GM10266 (cell line): ENCODE measurements around the gene PLEKHG3.
"Not testable (repeated sequence)": the region's sequence is repeated elsewhere in the genome, so short reads cannot be mapped to it uniquely, and the experiment has no call there.

Source experiments
- DNase-seq: peaks from one replicate; pipeline ENCODE4 v3.0.0; 2012; ENCODE audit errors: extremely low spot score
- CTCF ChIP-seq: IDR thresholded peaks from 2 replicates; pipeline ENCODE4 v1.5.1; 2012; ENCODE audit warnings: mild to moderate bottlenecking, low read depth; ENCODE audit not compliant: control insufficient read depth, insufficient read depth; ENCODE audit errors: missing control alignments

The PLEKHG3 gene

DNA sequence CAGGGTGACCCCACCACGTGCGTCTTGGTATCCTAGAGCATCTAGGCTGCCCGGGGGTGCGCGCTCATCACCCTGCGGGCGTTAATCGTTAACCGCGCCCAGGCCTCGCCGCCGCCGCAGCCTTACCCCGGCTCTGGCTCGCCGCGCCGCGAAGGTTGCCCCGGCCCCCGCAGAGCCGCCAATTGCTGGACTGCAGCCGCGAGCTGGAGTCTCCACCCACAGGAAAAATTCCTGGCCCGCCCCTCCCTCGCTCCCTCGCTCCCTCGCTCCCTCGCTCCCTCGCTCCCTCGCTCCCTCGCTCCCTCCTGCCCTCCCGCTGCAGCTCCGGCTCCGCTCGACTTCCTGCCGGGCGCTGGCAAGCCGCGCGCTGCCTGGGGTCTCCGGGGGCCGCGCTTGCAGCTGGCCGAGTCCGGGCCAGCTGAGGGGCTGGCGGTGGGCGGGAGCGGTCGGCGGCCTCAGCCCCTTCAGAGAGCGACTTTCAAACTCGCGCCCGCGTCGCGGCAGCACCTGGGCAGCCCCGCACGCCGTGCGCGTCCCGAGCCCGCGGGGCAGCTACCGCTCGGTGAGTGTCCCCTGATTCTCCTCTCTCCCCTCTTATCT lies at the start of gene PLEKHG3:
Gene PLEKHG3 (plus strand): TSS at position 282 of the 600 bp plus-strand sequence. CDS start 23,208 bp downstream, outside the sequence.
- DNase-seq = no peak
- no peak for TF ChIP-seq CTCF

DNA sequence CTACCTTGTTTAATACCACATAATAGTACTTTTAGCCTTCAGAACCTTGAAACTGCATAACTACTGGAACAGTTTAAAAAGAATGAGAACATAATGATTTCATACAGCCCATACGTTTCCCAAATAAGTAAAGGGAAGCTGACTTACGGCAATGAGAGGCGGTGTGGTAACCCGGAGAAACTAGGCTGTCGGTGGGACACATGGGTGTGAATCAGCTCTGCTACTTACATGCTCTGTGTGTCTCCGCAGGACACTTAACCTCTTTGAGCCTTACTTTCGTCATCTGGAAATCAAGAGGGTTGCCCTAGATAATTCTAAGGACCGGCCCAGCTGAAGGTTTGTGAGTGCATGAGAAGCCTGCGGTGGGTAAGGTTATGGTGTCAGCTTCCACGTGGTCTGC lies 49.3 kb upstream of the PLEKHG3 start:
- DNase-seq = no peak
- no peak for TF ChIP-seq CTCF

DNA sequence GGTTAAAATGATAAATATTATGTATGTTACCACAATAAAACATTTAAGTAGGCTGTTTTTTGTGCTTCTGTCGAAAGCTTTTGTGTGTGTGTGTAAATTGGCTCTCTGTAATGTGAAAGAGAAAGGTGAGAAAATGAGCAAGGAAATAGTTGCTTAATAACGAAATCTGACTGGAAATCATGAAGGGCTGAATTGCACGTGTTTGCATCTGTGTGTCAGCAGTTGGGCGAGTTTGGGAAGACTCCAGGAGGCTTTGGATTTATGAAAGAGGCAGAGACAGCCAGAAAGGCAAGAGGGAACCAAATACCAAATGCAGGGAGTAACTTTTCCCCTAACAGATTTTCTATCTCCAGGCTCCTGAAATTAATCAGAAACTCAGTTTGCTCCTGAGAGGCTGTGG lies 47.2 kb upstream of the PLEKHG3 start:
- no peak for DNase-seq
- TF ChIP-seq CTCF = no peak

- TF ChIP-seq CTCF = no peak
- no peak for DNase-seq
Observed at GRCh38 chr14:64658201-64658600, 46.0 kb upstream of the PLEKHG3 start.

GRCh38 chr14:64658700-64659264 lies 45.4 kb upstream of the PLEKHG3 start:
- not testable (repeated sequence) for DNase-seq

GRCh38 chr14:64659366-64659765 lies 44.9 kb upstream of the PLEKHG3 start:
- no peak for DNase-seq
- no peak for TF ChIP-seq CTCF

DNA sequence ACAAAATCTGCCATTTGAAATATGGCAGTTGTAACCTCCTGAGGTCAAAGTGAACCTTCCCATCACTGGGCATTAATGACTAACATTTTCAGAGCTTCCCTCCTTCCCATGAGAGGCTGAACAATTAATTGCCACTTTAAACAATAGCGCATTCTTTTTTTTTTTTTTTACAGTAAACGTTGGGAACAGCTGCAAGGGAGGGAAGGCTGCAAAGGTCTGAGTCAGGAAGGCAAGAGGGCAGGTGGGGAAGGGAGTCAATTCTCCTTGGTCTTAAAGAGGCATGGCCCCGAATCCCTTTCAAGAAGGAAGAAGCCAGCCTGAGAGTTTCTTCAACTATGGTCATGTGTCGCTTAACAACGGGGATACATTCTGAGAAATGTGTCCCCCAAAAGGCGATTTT lies 41.0 kb upstream of the PLEKHG3 start:
- no peak for DNase-seq
- no peak for TF ChIP-seq CTCF

DNA sequence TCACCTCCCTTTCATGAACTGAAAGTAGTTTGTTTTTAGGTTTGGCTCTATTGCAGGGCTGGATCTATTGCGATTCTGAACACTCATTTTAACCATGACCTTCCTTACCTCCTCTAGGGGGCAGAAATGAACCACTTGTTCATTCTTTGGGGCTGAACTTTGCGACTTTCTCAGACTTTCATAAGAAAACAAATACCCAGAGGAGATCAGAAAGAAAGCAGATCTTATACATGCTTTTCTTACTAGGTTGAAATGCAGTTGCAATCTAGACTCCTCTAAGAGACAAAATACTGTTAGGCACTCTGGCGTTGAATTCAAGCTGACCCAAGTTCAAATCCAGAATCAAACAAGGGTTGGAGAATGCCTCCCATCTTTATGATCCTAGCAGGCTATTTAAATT lies 32.6 kb upstream of the PLEKHG3 start:
- TF ChIP-seq CTCF = peak; percentile 61
- peak; percentile 58 for DNase-seq
